ENCODE data around the gene SNCB. TPM values are rescaled to one million over a fixed set of nuclear protein-coding genes. Genes with fewer than 3 reads are reported as not detected.

The SNCB gene
- total and polyA plus RNA-seq, 2 of the 13 experiments (the other 11 are each of a cell fraction or from before 2014, with no cell fraction given): not detected

GRCh38 chr5:176610435-176610773 lies 19.9 kb downstream of the SNCB start (continued):
- TF ChIP-seq WIZ (CRISPR knock-in tag; IDR thresholded peaks at IDR 0.05) (no peak), ARNTL (CRISPR knock-in tag; IDR thresholded peaks at IDR 0.05) (no peak), ZNF256 (CRISPR knock-in tag; conservative IDR thresholded peaks at IDR 0.05) (no peak), ZNF619 (CRISPR knock-in tag; IDR thresholded peaks at IDR 0.05) (no peak), ZSCAN9 (CRISPR knock-in tag; IDR thresholded peaks at IDR 0.05; ENCODE audit: borderline replicate concordance) (no peak), PRDM4 (CRISPR knock-in tag; IDR thresholded peaks at IDR 0.05; ENCODE audit: borderline replicate concordance) (no peak), TEAD3 (CRISPR knock-in tag; optimal IDR thresholded peaks at IDR 0.05; ENCODE audit: borderline replicate concordance) (no peak), RBFOX2 (IDR thresholded peaks at IDR 0.05; ENCODE audit: low read depth, low read length) (no peak), SIN3A (IDR thresholded peaks at IDR 0.05; ENCODE audit: borderline replicate concordance, low read depth, low read length) (0 out of 2 replicates have a peak, but pooled peaks have one; percentile 10), MAX (IDR thresholded peaks at IDR 0.05) (no peak)

GRCh38 chr5:176609724-176610434 lies 20.5 kb downstream of the SNCB start, which contains the start of gene GPRIN1:
TSS of gene GPRIN1 (minus strand) at chr5:176610156. CDS start at chr5:176599834, 10,322 bp downstream.
- ChIA-PET POLR2A (no interaction called here), CTCF (ENCODE audit: low intra/inter-chr PET ratio, low total read pairs) (no interaction called here)
- BruUV-seq (replicated peaks): no TSS peak
- H3K9ac ChIP-seq (ENCODE audit: insufficient read depth, low read depth, low read length): peak within 1 kb of the TSS; percentile 34
- peaks cover 14% of the 10 kb centered on the region for H3K4me1 ChIP-seq (ENCODE audit: insufficient read depth, low read length)
- FAIRE-seq (no peak), ATAC-seq (peak; percentile 76), DNase-seq (ENCODE audit: low spot score) (peak; percentile 24)
- no peaks in the 10 kb centered on the region for H3K79me2 ChIP-seq (ENCODE audit: insufficient read depth, low read length)
- H2AFZ ChIP-seq (ENCODE audit: low read length): no peak within 1 kb of the TSS
- in situ Hi-C loops (cut with HindIII; ENCODE audit: extremely low pct_ligation_motif_present, low pct_unique_long_range_greater_than_20kb): no loop called here
- WGBS (ENCODE audit: low lambda C conversion rate): 1% methylated on average over 14 of the region's 101 CpGs
- no peaks in the 10 kb centered on the region for H3K36me3 ChIP-seq (replicated peaks in 1 of 2; ENCODE audit: control insufficient read depth in 1 of 2, insufficient read depth in 2 of 2, low read length in 2 of 2)
- intact Hi-C loops (cut with micrococcal nuclease; ENCODE audit: unreplicated experiment): no loop called here
- H3K27me3 ChIP-seq (ENCODE audit: control insufficient read depth in 1 of 2, insufficient read depth in 2 of 2, low read length in 2 of 2): no peaks in the 10 kb centered on the region; a peak in 2 of 5 replicates
- no peak within 1 kb of the TSS for H3K27ac ChIP-seq (ENCODE audit: extremely low read length, insufficient read depth, low read length)
- H3K4me2 ChIP-seq (ENCODE audit: low read depth, low read length): peak within 1 kb of the TSS; percentile 84
- H4K20me1 ChIP-seq (ENCODE audit: insufficient read depth, low read length): no peaks in the 10 kb centered on the region
- no peaks in the 10 kb centered on the region for H3K9me3 ChIP-seq (ENCODE audit: low read length)
- peak within 1 kb of the TSS; percentile 47 to 76 (median 59); a peak in 4 of 6 replicates for H3K4me3 ChIP-seq (replicated peaks in 1 of 3; ENCODE audit: insufficient read depth in 1 of 3, low read depth in 2 of 3, low read length in 3 of 3)
- TF ChIP-seq HOXA3 (CRISPR knock-in tag; IDR thresholded peaks at IDR 0.05) (peak; percentile 41; the same call in 1 of the 2 replicates), TSC22D2 (CRISPR knock-in tag; IDR thresholded peaks at IDR 0.05; ENCODE audit: borderline replicate concordance) (0 out of 2 replicates have a peak, but pooled peaks have one; percentile 48), RBFOX2 (IDR thresholded peaks at IDR 0.05; ENCODE audit: low read depth, low read length) (0 out of 2 replicates have a peak, but pooled peaks have one; percentile 24), KLF6 (CRISPR knock-in tag; IDR thresholded peaks at IDR 0.05) (0 out of 2 replicates have a peak, but pooled peaks have one; percentile 54), TFDP2 (CRISPR knock-in tag; IDR thresholded peaks at IDR 0.05) (0 out of 2 replicates have a peak, but pooled peaks have one; percentile 1), RXRA (CRISPR knock-in tag; IDR thresholded peaks at IDR 0.05) (0 out of 2 replicates have a peak, but pooled peaks have one; percentile 37), ZNF441 (CRISPR knock-in tag; IDR thresholded peaks at IDR 0.05; ENCODE audit: borderline replicate concordance) (peak; percentile 28; the same call in 1 of the 2 replicates), MXD3 (CRISPR knock-in tag; IDR thresholded peaks at IDR 0.05) (0 out of 2 replicates have a peak, but pooled peaks have one; percentile 27), MAZ (IDR thresholded peaks at IDR 0.05; ENCODE audit: borderline replicate concordance, low read depth, low read length) (no peak), MAZ (CRISPR knock-in tag; IDR thresholded peaks at IDR 0.05; ENCODE audit: low read depth) (0 out of 2 replicates have a peak, but pooled peaks have one; percentile 50)
